Ovary (tissue), 9 donors: Measurements from ENCODE around the gene EPM2AIP1. TPM values are rescaled to one million over a fixed set of nuclear protein-coding genes. Genes with fewer than 3 reads are reported as not detected.
A peak's percentile ranks its signal among the peaks of the same experiment; 100 is the strongest.

Experiments
- DNase-seq, 5 donors: peaks; one replicate each; pipeline ENCODE4 v3.0.0-alpha.2; 2019 to 2020
- H3K27ac ChIP-seq, 2 donors: fragments of 200-600 bp; one replicate each; pipeline versions ENCODE4 v1.5.1 to v1.8.0; 2019 to 2022
- H3K27me3 ChIP-seq: fragments of 200-600 bp; one replicate; pipeline ENCODE4 v1.8.0; 2022
- H3K36me3 ChIP-seq: fragments of 200-600 bp; sonication (generic); one replicate; pipeline ENCODE4 v1.5.1; 2019
- H3K4me1 ChIP-seq: one replicate; pipeline ENCODE4 v1.8.1; 2013; ENCODE audit warnings: mild to moderate bottlenecking, moderate library complexity; ENCODE audit not compliant: insufficient read depth
- H3K4me3 ChIP-seq: fragments of 200-600 bp; sonication (generic); one replicate; pipeline ENCODE4 v1.5.1; 2017
- H3K9me3 ChIP-seq, 2 donors: fragments of 200-600 bp in 1 of 2; sonication (generic) in 1 of 2; one replicate each; pipeline versions ENCODE4 v1.5.1 to v1.8.1; 2013 to 2019; ENCODE audit warnings: mild to moderate bottlenecking in 1 of 2, moderate library complexity in 1 of 2
- EP300 ChIP-seq: sonication (generic); formaldehyde crosslinking; IDR thresholded peaks from one replicate; pipeline ENCODE4 v1.6.1; 2017; ENCODE audit warnings: antibody characterized with exemption
- POLR2A ChIP-seq: fragments of 450-650 bp; IDR thresholded peaks from one replicate; pipeline ENCODE4 v1.6.1; 2017; ENCODE audit warnings: antibody characterized with exemption, mild to moderate bottlenecking, moderate library complexity
- WGBS, 3 donors: extraction: QIAGEN DNeasy Blood & Tissue Kit in 1 of 3; methylation state at CpG; one replicate each; pipeline versions ENCODE4 v1.1.5 to v1.1.7; 2013 to 2017; 5-methylcytosine and 5-hydroxymethylcytosine counted together
- intact Hi-C, 4 donors: fragments of 100-400 bp; cut with DNase I; formaldehyde crosslinking; loops; one replicate each; pipeline versions ENCODE4 v1.11.0 to v1.15.1; 2022 to 2023
- polyA plus RNA-seq, 2 donors: library from polyadenylated mRNA; stranded (reverse); fragments of 200-250 nt in 1 of 2; fragments of 350-450 nt in 1 of 2; fragmentation: Illumina TruSeq in 1 of 2; extraction: RNeasy Lipid Tissue Mini Kit (QIAGEN cat#74804) in 1 of 2; gene quantifications; one replicate each; pipeline ENCODE4 v1.2.3, GENCODE V29; 2013 to 2014
- total RNA-seq, 7 donors: library from RNA; depleted of rRNA in 2 of 7; stranded (reverse); fragments of >200 nt in 2 of 7; fragmentation: NEBNext Ultra II Directional in 3 of 7; extraction: Animal tissue kit (Norgen Biotek cat#: 25700) in 3 of 7; gene quantifications; one replicate each; pipeline versions ENCODE4 v1.1.0 to v1.2.4, GENCODE V29; 2016 to 2023
- TF ChIP-seq, protein P1 (sequence below), 3 donors: fragments of 450-650 bp in 2 of 3; fragments of 200-600 bp in 1 of 3; IDR thresholded peaks; one replicate each; pipeline versions ENCODE4 v1.5.1 to v1.8.0; 2016 to 2022; ENCODE audit warnings: antibody characterized with exemption in 3 of 3, mild to moderate bottlenecking in 1 of 3
- donor health status: DM: no; HTN: no; CAD: no; lungs with moderate emphysema.
- donor health status: DM: no; HTN: no; CAD: no.
- donor health status: Bipolar disorder and iron deficiency.
- donor health status: DM: yes; HTN: yes; CAD: no.
- donor health status: DM: no; HTN: no; CAD: no.
- donor health status: DM: yes; HTN: yes; CAD: no.

EPM2AIP1 gene
- total and polyA plus RNA-seq, 9 donors, result 10.2 to 40.0 (median 31.8) TPM

DNA sequence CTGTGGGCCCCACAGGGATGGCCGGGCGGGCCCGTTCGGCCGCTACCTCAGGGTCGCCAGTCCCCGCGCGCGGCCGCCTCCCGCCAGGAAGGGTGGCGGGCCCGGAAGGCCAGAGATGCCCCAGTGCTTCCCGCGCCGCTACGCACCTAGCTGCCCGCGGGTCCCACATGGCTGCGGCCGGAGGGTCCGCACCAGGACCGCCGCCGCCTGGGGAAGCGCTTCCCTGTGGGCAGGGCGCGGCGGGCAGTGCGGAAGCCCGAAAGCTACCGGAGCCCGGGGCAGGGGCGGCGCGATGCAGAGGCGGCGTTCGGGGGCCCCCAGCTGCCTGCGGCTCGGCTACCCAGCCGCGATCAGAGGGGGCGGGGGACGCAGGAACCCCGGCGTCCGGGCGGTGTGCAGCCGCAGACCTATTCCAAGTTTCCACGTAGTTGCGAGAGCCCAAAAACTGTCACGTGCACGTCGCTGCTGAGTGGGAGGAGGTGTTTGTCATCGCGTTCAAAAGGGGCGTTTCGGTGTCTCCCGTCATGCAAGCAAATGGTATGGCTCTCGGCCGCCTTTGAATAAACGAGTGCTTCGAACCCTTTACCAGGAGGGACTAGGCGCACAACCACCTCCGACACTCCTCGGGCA is 48.2 kb downstream of the EPM2AIP1 start, which contains the start of gene TRANK1:
TRANK1 (minus strand) TSS at position 414 of the 630 bp plus-strand sequence; CDS start at position 169, 245 bp downstream.
- Histone ChIP-seq H3K9me3 (no peaks in the 10 kb centered on the region), H3K27me3 (no peaks in the 10 kb centered on the region), H3K36me3 (no peaks in the 10 kb centered on the region), H3K4me1 (peaks cover 14% of the 10 kb centered on the region), H3K4me3 (peak within 1 kb of the TSS; percentile 64), H3K27ac (peak within 1 kb of the TSS; percentile 23 to 75)
- TF ChIP-seq EP300, result no peak
- TF ChIP-seq, protein P1, sequence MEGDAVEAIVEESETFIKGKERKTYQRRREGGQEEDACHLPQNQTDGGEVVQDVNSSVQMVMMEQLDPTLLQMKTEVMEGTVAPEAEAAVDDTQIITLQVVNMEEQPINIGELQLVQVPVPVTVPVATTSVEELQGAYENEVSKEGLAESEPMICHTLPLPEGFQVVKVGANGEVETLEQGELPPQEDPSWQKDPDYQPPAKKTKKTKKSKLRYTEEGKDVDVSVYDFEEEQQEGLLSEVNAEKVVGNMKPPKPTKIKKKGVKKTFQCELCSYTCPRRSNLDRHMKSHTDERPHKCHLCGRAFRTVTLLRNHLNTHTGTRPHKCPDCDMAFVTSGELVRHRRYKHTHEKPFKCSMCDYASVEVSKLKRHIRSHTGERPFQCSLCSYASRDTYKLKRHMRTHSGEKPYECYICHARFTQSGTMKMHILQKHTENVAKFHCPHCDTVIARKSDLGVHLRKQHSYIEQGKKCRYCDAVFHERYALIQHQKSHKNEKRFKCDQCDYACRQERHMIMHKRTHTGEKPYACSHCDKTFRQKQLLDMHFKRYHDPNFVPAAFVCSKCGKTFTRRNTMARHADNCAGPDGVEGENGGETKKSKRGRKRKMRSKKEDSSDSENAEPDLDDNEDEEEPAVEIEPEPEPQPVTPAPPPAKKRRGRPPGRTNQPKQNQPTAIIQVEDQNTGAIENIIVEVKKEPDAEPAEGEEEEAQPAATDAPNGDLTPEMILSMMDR (IDR thresholded peaks at IDR 0.05), result no peak
- peak; percentile 32 for TF ChIP-seq POLR2A
- DNase-seq, result peak; percentile 59 to 75 (median 72)
- WGBS, 3 donors, result 1 to 2% (median 1%) methylated on average over 44 to 68 of the region's 68 CpGs
- intact Hi-C loops, result no loop called here

DNA sequence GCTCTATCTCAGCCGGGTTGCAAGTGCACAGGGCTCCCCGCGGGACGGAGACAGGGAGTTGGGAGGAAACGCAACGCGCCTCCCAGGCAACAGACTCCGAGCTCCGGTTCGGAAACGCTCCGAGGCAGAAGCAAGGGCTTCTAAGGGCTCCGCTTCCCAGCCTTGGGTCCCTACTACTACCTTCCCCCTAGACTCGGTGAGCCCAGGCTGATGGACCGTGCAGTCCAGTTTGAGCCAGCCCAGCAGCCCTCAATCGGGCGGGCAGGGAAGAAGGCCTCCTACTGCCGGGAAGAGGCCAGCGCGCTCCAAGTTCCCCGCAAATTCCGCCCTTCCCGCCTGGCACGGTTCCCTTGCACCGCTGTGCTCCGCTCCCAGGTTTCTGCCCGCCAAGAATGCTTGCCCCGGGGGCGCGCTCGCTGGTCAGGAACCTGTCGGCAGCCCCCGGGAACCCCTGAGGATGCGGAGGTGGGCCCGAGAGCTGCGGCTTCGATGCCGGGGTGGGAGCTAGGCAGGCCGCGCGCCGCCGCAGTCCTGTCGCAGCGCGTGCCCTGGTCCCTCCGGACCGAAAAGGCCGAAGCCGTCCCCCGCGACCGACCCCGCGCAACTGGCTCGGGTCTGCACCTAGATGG is 48.8 kb downstream of the EPM2AIP1 start:
- H3K9me3 ChIP-seq, result no peaks in the 10 kb centered on the region
- WGBS, 3 donors, result 0 to 1% (median 0%) methylated on average over 48 to 56 of the region's 56 CpGs
- peaks cover 14% of the 10 kb centered on the region for H3K4me1 ChIP-seq
- H3K27me3 ChIP-seq, result no peaks in the 10 kb centered on the region
- intact Hi-C loops, result no loop called here
- no peak for TF ChIP-seq POLR2A
- TF ChIP-seq, protein P1 (IDR thresholded peaks at IDR 0.05), result no peak
- TF ChIP-seq EP300, result no peak
- H3K27ac ChIP-seq, result peak overlapping the region; percentile 23 to 75
- H3K4me3 ChIP-seq, result peak overlapping the region; percentile 64
- H3K36me3 ChIP-seq, result no peaks in the 10 kb centered on the region
- DNase-seq, result peak; percentile 62 to 81 (median 75)

DNA sequence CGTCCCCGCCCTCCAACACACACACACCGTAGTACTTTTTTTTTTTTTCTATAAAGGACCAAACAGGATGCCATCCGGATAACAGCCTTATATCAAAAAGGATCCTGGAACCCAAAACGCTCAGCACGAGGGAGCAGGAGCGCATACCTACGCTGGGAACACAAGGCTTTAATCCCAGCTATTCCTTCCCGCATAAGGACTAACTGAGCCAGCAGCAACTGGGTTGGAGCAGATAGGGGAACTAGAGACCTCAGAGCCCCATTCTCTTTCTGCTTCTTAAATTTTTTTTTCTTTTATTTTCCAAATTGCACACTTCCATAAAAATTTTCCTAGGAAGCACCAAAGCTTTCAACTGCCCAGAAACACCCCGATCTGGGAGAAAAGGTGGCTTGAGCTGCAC is 49.3 kb downstream of the EPM2AIP1 start:
- H3K9me3 ChIP-seq, result no peaks in the 10 kb centered on the region
- no peak for DNase-seq
- H3K27me3 ChIP-seq, result no peaks in the 10 kb centered on the region
- H3K4me3 ChIP-seq, result peak overlapping the region; percentile 64
- H3K36me3 ChIP-seq, result no peaks in the 10 kb centered on the region
- peaks cover 14% of the 10 kb centered on the region for H3K4me1 ChIP-seq
- no peak for TF ChIP-seq POLR2A
- TF ChIP-seq EP300, result no peak
- TF ChIP-seq, protein P1 (IDR thresholded peaks at IDR 0.05), result no peak
- intact Hi-C loops, result no loop called here
- WGBS, 3 donors, result 17 to 35% (median 31%) methylated on average over 10 of the region's 10 CpGs
- H3K27ac ChIP-seq, result peak overlapping the region; percentile 23 to 75

DNA sequence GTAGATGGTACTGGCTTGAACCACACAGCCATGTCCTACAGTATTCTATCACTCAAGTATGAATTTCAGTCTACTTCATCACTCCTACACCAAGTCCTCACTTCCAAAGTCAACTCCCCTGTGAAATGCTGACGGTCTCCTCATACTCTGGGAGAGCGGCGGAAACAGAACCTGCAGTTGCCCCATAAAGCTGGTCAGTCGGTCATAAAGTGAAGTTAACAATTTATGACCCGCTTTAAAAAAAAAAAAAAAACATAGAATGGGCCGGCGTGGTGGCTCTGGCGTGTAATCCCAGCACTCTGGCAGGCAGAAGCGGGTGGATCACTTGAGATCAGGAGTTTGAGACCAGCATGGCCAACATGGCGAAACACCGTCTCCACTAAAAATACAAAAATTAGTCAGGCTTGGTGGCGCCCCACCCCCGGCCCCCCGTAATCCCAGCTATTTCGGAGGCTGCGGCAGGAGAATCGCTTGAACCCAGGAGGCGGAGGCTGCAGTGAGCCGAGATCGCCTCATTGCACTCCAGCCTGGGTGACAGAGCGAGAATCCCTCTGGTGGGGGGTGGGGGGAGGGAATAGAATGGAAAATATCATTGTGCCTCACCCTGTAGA is 50.2 kb downstream of the EPM2AIP1 start:
- H3K27ac ChIP-seq, result no peak overlapping the region
- H3K27me3 ChIP-seq, result no peaks in the 10 kb centered on the region
- no peaks in the 10 kb centered on the region for H3K36me3 ChIP-seq
- H3K9me3 ChIP-seq, result no peaks in the 10 kb centered on the region
- peaks cover 14% of the 10 kb centered on the region for H3K4me1 ChIP-seq
- TF ChIP-seq EP300, result no peak
- TF ChIP-seq POLR2A, result no peak
- TF ChIP-seq, protein P1 (IDR thresholded peaks at IDR 0.05), result no peak
- 94 to 97% (median 96%) methylated on average over 21 of the region's 21 CpGs for WGBS, 3 donors
- intact Hi-C loops, result no loop called here
- H3K4me3 ChIP-seq, result no peak overlapping the region
- DNase-seq, result no peak
